ENCODE measurements around the gene TBATA. TPM values are rescaled to one million over a fixed set of nuclear protein-coding genes. Genes with fewer than 3 reads are reported as not detected.
A peak's percentile ranks its signal among the peaks of the same experiment; 100 is the strongest.

TBATA gene
- polyA plus RNA-seq, 1 donor = 0.16 TPM

- peaks cover 30% of the 10 kb centered on the region for H3K4me1 ChIP-seq (ENCODE audit: control insufficient read depth, insufficient read depth, low read length)
- WGBS (ENCODE audit: insufficient coverage, low lambda C conversion rate) = 50% methylated on average over 1 of the region's 2 CpGs
- H3K9me3 ChIP-seq (ENCODE audit: control insufficient read depth, low read depth, low read length) = no peaks in the 10 kb centered on the region
These were observed 42.0 kb upstream of the TBATA start for GRCh38 chr10:70827086-70827757.

GRCh38 chr10:70822076-70822820 is 37.1 kb upstream of the TBATA start:
- WGBS (ENCODE audit: insufficient coverage, low lambda C conversion rate) = no CpG with 5 or more reads among the region's 2 CpGs
- Histone ChIP-seq H3K36me3 (ENCODE audit: control insufficient read depth, insufficient read depth, low read length) (peaks cover 36% of the 10 kb centered on the region), H3K27ac (ENCODE audit: low read length) (no peak overlapping the region), H3K27me3 (ENCODE audit: control insufficient read depth, insufficient read depth, low read length) (no peaks in the 10 kb centered on the region), H3K4me3 (ENCODE audit: low read length) (no peak overlapping the region), H3K4me1 (ENCODE audit: control insufficient read depth, insufficient read depth, low read length) (peaks cover 3% of the 10 kb centered on the region), H3K9me3 (ENCODE audit: control insufficient read depth, low read depth, low read length) (no peaks in the 10 kb centered on the region)
- no peak for DNase-seq

More at GRCh38 chr10:70827086-70827757, 42.0 kb upstream of the TBATA start:
- Histone ChIP-seq H3K27me3 (ENCODE audit: control insufficient read depth, insufficient read depth, low read length) (no peaks in the 10 kb centered on the region), H3K4me3 (ENCODE audit: low read length) (no peak overlapping the region), H3K36me3 (ENCODE audit: control insufficient read depth, insufficient read depth, low read length) (peaks cover 11% of the 10 kb centered on the region), H3K27ac (ENCODE audit: low read length) (no peak overlapping the region)
- no peak for DNase-seq

- no peak for DNase-seq
- H3K4me1 ChIP-seq (ENCODE audit: control insufficient read depth, insufficient read depth, low read length) = peaks cover 8% of the 10 kb centered on the region
- no peaks in the 10 kb centered on the region for H3K9me3 ChIP-seq (ENCODE audit: control insufficient read depth, low read depth, low read length)
- WGBS (ENCODE audit: insufficient coverage, low lambda C conversion rate) = no CpG with 5 or more reads among the region's 4 CpGs
- H3K4me3 ChIP-seq (ENCODE audit: low read length) = no peak overlapping the region
- H3K36me3 ChIP-seq (ENCODE audit: control insufficient read depth, insufficient read depth, low read length) = peaks cover 33% of the 10 kb centered on the region
- H3K27ac ChIP-seq (ENCODE audit: low read length) = no peak overlapping the region
- no peaks in the 10 kb centered on the region for H3K27me3 ChIP-seq (ENCODE audit: control insufficient read depth, insufficient read depth, low read length)
These were observed 36.0 kb upstream of the TBATA start for GRCh38 chr10:70820976-70821750.

- H3K27me3 ChIP-seq (ENCODE audit: control insufficient read depth, insufficient read depth, low read length) = no peaks in the 10 kb centered on the region
- peak overlapping the region; percentile 80 for H3K4me3 ChIP-seq (ENCODE audit: low read length)
- H3K9me3 ChIP-seq (ENCODE audit: control insufficient read depth, low read depth, low read length) = no peaks in the 10 kb centered on the region
- H3K27ac ChIP-seq (ENCODE audit: low read length) = peak overlapping the region; percentile 91
- WGBS (ENCODE audit: insufficient coverage, low lambda C conversion rate) = 0% methylated on average over 1 of the region's 43 CpGs
- H3K4me1 ChIP-seq (ENCODE audit: control insufficient read depth, insufficient read depth, low read length) = peaks cover 8% of the 10 kb centered on the region
- H3K36me3 ChIP-seq (ENCODE audit: control insufficient read depth, insufficient read depth, low read length) = peaks cover 24% of the 10 kb centered on the region
- peak; percentile 63 to 78 for DNase-seq
These were observed 31.2 kb upstream of the TBATA start for GRCh38 chr10:70816220-70816894.

GRCh38 chr10:70815504-70816219 is 30.5 kb upstream of the TBATA start, which contains the start of gene SGPL1:
TSS of gene SGPL1 (plus strand) at chr10:70815948. CDS start at chr10:70816854, 906 bp downstream.
- peaks cover 17% of the 10 kb centered on the region for H3K36me3 ChIP-seq (ENCODE audit: control insufficient read depth, insufficient read depth, low read length)
- peak within 1 kb of the TSS; percentile 80 for H3K4me3 ChIP-seq (ENCODE audit: low read length)
- H3K27me3 ChIP-seq (ENCODE audit: control insufficient read depth, insufficient read depth, low read length) = no peaks in the 10 kb centered on the region
- H3K4me1 ChIP-seq (ENCODE audit: control insufficient read depth, insufficient read depth, low read length) = peaks cover 8% of the 10 kb centered on the region
- WGBS (ENCODE audit: insufficient coverage, low lambda C conversion rate) = no CpG with 5 or more reads among the region's 58 CpGs
- H3K27ac ChIP-seq (ENCODE audit: low read length) = peak within 1 kb of the TSS; percentile 91
- no peaks in the 10 kb centered on the region for H3K9me3 ChIP-seq (ENCODE audit: control insufficient read depth, low read depth, low read length)
- DNase-seq = peak; percentile 81 to 86

GRCh38 chr10:70814126-70814525 is 28.9 kb upstream of the TBATA start:
- Histone ChIP-seq H3K36me3 (ENCODE audit: control insufficient read depth, insufficient read depth, low read length) (peaks cover 6% of the 10 kb centered on the region), H3K4me3 (ENCODE audit: low read length) (no peak overlapping the region), H3K27me3 (ENCODE audit: control insufficient read depth, insufficient read depth, low read length) (no peaks in the 10 kb centered on the region), H3K9me3 (ENCODE audit: control insufficient read depth, low read depth, low read length) (no peaks in the 10 kb centered on the region), H3K4me1 (ENCODE audit: control insufficient read depth, insufficient read depth, low read length) (peaks cover 8% of the 10 kb centered on the region), H3K27ac (ENCODE audit: low read length) (no peak overlapping the region)
- WGBS (ENCODE audit: insufficient coverage, low lambda C conversion rate) = 89% methylated on average over 3 of the region's 4 CpGs
- no peak for DNase-seq

GRCh38 chr10:70812814-70813213 is 27.6 kb upstream of the TBATA start:
- H3K36me3 ChIP-seq (ENCODE audit: control insufficient read depth, insufficient read depth, low read length) = peaks cover 3% of the 10 kb centered on the region
- H3K27me3 ChIP-seq (ENCODE audit: control insufficient read depth, insufficient read depth, low read length) = no peaks in the 10 kb centered on the region
- no CpG with 5 or more reads among the region's 4 CpGs for WGBS (ENCODE audit: insufficient coverage, low lambda C conversion rate)
- H3K27ac ChIP-seq (ENCODE audit: low read length) = no peak overlapping the region
- no peaks in the 10 kb centered on the region for H3K9me3 ChIP-seq (ENCODE audit: control insufficient read depth, low read depth, low read length)
- H3K4me3 ChIP-seq (ENCODE audit: low read length) = no peak overlapping the region
- no peak for DNase-seq
- peaks cover 8% of the 10 kb centered on the region for H3K4me1 ChIP-seq (ENCODE audit: control insufficient read depth, insufficient read depth, low read length)

- H3K27ac ChIP-seq (ENCODE audit: low read length) = no peak overlapping the region
- H3K4me1 ChIP-seq (ENCODE audit: control insufficient read depth, insufficient read depth, low read length) = peaks cover 2% of the 10 kb centered on the region
- no peaks in the 10 kb centered on the region for H3K9me3 ChIP-seq (ENCODE audit: control insufficient read depth, low read depth, low read length)
- no peaks in the 10 kb centered on the region for H3K27me3 ChIP-seq (ENCODE audit: control insufficient read depth, insufficient read depth, low read length)
- WGBS (ENCODE audit: insufficient coverage, low lambda C conversion rate) = no CpG with 5 or more reads among the region's 3 CpGs
- no peak for DNase-seq
- H3K36me3 ChIP-seq (ENCODE audit: control insufficient read depth, insufficient read depth, low read length) = no peaks in the 10 kb centered on the region
- no peak overlapping the region for H3K4me3 ChIP-seq (ENCODE audit: low read length)
These were observed 26.7 kb upstream of the TBATA start for GRCh38 chr10:70811881-70812280.

- H3K9me3 ChIP-seq (ENCODE audit: control insufficient read depth, low read depth, low read length) = no peaks in the 10 kb centered on the region
- 0% methylated on average over 1 of the region's 1 CpG for WGBS (ENCODE audit: insufficient coverage, low lambda C conversion rate)
- H3K4me3 ChIP-seq (ENCODE audit: low read length) = no peak overlapping the region
- no peaks in the 10 kb centered on the region for H3K36me3 ChIP-seq (ENCODE audit: control insufficient read depth, insufficient read depth, low read length)
- no peak for DNase-seq
- no peaks in the 10 kb centered on the region for H3K27me3 ChIP-seq (ENCODE audit: control insufficient read depth, insufficient read depth, low read length)
- H3K4me1 ChIP-seq (ENCODE audit: control insufficient read depth, insufficient read depth, low read length) = no peaks in the 10 kb centered on the region
- no peak overlapping the region for H3K27ac ChIP-seq (ENCODE audit: low read length)
These were observed 25.8 kb upstream of the TBATA start for GRCh38 chr10:70810967-70811366.
